ENCODE measurements around the gene GNA12. TPM values are rescaled to one million over a fixed set of nuclear protein-coding genes. Genes with fewer than 3 reads are reported as not detected.

The GNA12 gene
- total RNA-seq, 1 experiment from 2014 or later = 35.5 TPM

GRCh38 chr7:2887816-2888215 is 43.7 kb upstream of the GNA12 start:
- Histone ChIP-seq H3K36me3 (ENCODE audit: insufficient read depth, low read length, poor library complexity, severe bottlenecking) (no peaks in the 10 kb centered on the region), H3K9me3 (ENCODE audit: low read depth, low read length, poor library complexity, severe bottlenecking) (no peaks in the 10 kb centered on the region), H3K4me3 (ENCODE audit: low read depth, low read length, poor library complexity, severe bottlenecking) (no peak overlapping the region), H3K4me1 (ENCODE audit: insufficient read depth, low read length, poor library complexity, severe bottlenecking) (peaks cover 3% of the 10 kb centered on the region), H3K27ac (ENCODE audit: low read depth, low read length, poor library complexity, severe bottlenecking) (no peak overlapping the region), H3K27me3 (replicated peaks; ENCODE audit: insufficient read depth, low read depth, low read length, poor library complexity) (no peaks in the 10 kb centered on the region)
- ChIA-PET CTCF (no interaction called here), POLR2A (ENCODE audit: low non-redundant PET) (no interaction called here)
- no TSS peak for BruUV-seq (replicated peaks)
- no peak for DNase-seq (ENCODE audit: low spot score)
- intact Hi-C loops (cut with micrococcal nuclease; ENCODE audit: unreplicated experiment) = no loop called here
- TF ChIP-seq CTCF (conservative IDR thresholded peaks at IDR 0.05; ENCODE audit: low read depth, low read length) (no peak), EZH2 (IDR thresholded peaks at IDR 0.05; ENCODE audit: borderline replicate concordance, low read depth, low read length, poor library complexity, severe bottlenecking) (no peak)

DNA sequence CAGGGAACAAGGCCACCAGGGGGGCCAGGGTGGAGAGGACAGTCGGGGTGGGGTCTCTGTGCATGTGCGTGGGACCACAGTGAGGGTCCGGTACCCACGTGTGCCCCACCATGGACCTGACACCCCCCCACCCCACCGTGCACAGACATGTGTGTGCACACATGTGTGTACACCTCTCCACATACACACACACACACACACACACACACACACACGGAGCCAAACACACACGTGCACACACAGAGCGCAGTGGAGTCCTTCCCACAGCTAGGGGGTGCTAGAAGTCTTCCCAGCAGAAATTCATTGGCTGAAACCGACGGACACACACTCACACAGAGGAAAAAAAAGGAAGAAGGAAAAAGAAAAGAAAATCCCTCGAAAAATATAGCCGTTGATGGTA is 42.8 kb upstream of the GNA12 start:
- H3K4me1 ChIP-seq (ENCODE audit: insufficient read depth, low read length, poor library complexity, severe bottlenecking) = peaks cover 8% of the 10 kb centered on the region
- intact Hi-C loops (cut with micrococcal nuclease; ENCODE audit: unreplicated experiment) = no loop called here
- no peak overlapping the region for H3K4me3 ChIP-seq (ENCODE audit: low read depth, low read length, poor library complexity, severe bottlenecking)
- H3K36me3 ChIP-seq (ENCODE audit: insufficient read depth, low read length, poor library complexity, severe bottlenecking) = no peaks in the 10 kb centered on the region
- H3K9me3 ChIP-seq (ENCODE audit: low read depth, low read length, poor library complexity, severe bottlenecking) = no peaks in the 10 kb centered on the region
- H3K27me3 ChIP-seq (replicated peaks; ENCODE audit: insufficient read depth, low read depth, low read length, poor library complexity) = no peaks in the 10 kb centered on the region
- DNase-seq (ENCODE audit: low spot score) = peak; percentile 89
- POLR2A ChIA-PET (ENCODE audit: low non-redundant PET) = no interaction called here
- peak; percentile 95 for TF ChIP-seq CTCF (conservative IDR thresholded peaks at IDR 0.05; ENCODE audit: low read depth, low read length)
- no peak for TF ChIP-seq EZH2 (IDR thresholded peaks at IDR 0.05; ENCODE audit: borderline replicate concordance, low read depth, low read length, poor library complexity, severe bottlenecking)
- BruUV-seq (replicated peaks) = no TSS peak
- H3K27ac ChIP-seq (ENCODE audit: low read depth, low read length, poor library complexity, severe bottlenecking) = no peak overlapping the region
- CTCF ChIA-PET = interaction anchor here (0.5 to 1.0 kb wide), 2 partner anchors 32 to 35 kb away, joined by 4 read pairs; no protein-coding TSS in a partner anchor

DNA sequence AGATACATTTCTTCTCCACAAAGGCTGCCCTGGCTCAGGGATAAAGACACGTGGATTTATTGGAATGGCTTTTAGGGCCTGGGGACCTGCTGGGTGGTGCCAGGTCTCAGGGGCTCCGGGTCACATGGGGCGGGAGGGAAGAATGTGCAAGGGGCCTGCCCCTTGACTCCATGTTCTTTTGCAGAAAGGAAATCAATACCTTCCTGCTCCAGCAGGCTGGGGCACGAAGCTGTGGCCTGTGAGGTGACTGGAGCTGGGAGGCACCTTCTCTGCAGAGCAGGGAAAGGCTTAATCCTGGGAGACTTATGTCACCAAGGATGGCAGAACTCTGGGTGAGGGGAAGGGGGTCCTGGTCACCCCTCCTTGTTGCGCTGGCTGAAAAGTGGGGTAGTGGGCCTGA is 42.3 kb upstream of the GNA12 start:
- Histone ChIP-seq H3K9me3 (ENCODE audit: low read depth, low read length, poor library complexity, severe bottlenecking) (no peaks in the 10 kb centered on the region), H3K27ac (ENCODE audit: low read depth, low read length, poor library complexity, severe bottlenecking) (no peak overlapping the region), H3K36me3 (ENCODE audit: insufficient read depth, low read length, poor library complexity, severe bottlenecking) (no peaks in the 10 kb centered on the region), H3K4me3 (ENCODE audit: low read depth, low read length, poor library complexity, severe bottlenecking) (no peak overlapping the region), H3K27me3 (replicated peaks; ENCODE audit: insufficient read depth, low read depth, low read length, poor library complexity) (no peaks in the 10 kb centered on the region), H3K4me1 (ENCODE audit: insufficient read depth, low read length, poor library complexity, severe bottlenecking) (peaks cover 10% of the 10 kb centered on the region)
- POLR2A ChIA-PET (ENCODE audit: low non-redundant PET) = no interaction called here
- CTCF ChIA-PET = interaction anchor here (1.0 kb wide), 1 partner anchor 35 kb away, joined by 4 read pairs; no protein-coding TSS in a partner anchor
- TF ChIP-seq CTCF (conservative IDR thresholded peaks at IDR 0.05; ENCODE audit: low read depth, low read length) = no peak
- no peak for TF ChIP-seq EZH2 (IDR thresholded peaks at IDR 0.05; ENCODE audit: borderline replicate concordance, low read depth, low read length, poor library complexity, severe bottlenecking)
- no TSS peak for BruUV-seq (replicated peaks)
- intact Hi-C loops (cut with micrococcal nuclease; ENCODE audit: unreplicated experiment) = no loop called here
- DNase-seq (ENCODE audit: low spot score) = no peak

All from A673 (cell line).